Activated T-cell treated with anti-CD3 and anti-CD28 coated beads, Interleukin-2, amount 50 U/mL, for 1 hour (primary cell): ENCODE data around the gene HRH4.

ENCODE experiments used
- DNase-seq: peaks from one replicate; pipeline ENCODE4 v3.0.0-alpha.2; 2020

Gene HRH4

DNA sequence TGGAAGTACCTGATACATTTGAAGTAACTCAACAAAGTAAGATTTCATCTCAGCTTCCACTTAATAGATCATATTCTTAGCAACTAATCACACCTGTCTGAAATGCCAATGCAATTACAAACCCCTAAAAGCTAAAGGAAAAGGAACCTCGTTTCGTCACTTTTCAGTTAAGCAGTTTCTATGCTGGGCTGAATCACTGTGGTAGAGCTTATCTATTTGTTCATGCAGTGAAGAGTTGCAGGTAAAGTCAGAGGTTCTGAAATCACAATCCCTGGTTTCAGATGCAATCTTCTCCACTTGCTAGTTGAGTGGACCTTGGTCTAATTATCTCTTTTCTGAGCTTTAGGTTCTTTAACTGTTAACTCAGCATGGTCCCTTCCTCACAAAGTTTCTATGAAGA, 6.3 kb downstream of the HRH4 start:
- no peak for DNase-seq

DNA sequence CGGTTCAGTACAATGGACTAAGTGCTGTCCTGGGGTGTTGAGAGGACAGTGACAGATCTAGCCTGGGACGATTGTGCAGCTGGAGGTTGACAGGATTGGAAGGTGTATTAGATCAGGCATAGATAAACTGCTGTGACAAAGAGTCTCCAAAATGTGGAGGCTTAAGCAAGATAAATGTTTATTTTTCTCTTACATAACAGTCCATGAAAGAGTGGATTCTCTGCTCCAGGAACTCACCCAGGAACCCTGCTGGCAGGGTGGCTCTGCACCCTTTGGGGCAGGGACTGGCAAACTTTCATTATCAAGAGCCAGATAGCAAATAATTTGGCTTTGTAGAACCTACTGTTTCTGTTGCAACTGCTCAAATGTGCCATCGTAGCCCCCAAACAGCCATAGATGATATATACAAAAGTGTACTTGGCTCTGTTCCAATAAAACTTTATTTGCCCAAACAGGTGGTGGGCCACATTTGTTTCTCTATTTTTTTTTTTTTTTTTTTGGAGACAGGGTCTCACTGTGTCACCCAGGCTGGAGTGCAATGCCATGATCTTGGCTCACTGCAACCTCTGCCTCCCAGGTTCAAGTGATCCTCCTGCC, 9.7 kb downstream of the HRH4 start:
- no peak for DNase-seq

GRCh38 chr18:24470805-24471204, 10.4 kb downstream of the HRH4 start:
- no peak for DNase-seq

DNA sequence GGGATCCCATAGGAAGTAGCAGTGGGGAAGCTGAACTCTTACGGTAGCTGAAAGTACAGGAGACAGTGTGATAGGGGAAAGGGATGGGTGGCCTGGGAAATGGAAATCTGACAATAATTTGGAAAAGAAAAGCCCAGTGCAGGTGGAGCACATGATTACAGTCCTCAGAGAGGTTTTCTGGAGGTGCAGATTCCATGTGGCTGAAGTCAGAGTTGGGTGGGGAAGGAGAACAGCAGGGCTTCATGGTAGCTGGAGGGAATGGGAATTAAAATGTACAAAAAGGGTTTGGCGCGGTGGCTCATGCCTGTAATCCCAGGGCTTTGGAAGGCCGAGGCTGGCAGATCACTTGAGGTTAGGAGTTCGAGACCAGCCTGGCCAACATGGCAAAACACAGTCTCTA, 12.2 kb downstream of the HRH4 start:
- DNase-seq: no peak

- DNase-seq: no peak
Measured at GRCh38 chr18:24474406-24474805, 14.0 kb downstream of the HRH4 start.

DNA sequence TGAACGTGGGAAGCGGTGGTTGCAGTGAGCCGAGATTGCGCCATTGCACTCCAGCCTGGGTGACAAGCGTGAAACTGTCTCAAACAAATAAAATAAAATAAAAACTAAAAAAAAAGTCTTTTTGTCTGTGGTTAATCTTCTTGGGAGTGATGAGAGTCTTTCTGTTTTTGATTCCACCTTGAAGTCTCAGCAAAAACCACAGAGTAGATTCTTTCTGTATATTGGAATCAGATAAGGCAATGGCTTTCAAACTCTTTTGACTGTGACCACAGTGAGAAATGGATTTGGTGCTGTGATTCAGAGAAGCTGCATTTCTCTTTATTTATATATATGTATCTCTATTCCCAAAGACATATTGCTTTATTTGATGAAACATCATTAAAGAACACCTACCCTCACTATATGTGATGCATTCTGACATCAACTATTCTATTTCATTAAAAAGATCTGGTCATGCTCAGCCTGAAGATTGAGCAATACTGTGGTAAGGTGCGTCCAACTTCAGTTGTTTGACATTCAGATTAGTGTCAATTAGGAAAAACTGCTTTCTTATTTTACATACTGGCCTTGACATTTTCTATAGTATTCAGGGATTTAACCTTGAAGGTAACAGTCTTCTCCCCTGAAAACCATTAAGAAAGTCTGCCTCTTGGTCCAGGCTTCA, 15.6 kb downstream of the HRH4 start:
- no peak for DNase-seq

- DNase-seq: no peak
Measured at GRCh38 chr18:24479371-24479770, 18.9 kb downstream of the HRH4 start.

DNA sequence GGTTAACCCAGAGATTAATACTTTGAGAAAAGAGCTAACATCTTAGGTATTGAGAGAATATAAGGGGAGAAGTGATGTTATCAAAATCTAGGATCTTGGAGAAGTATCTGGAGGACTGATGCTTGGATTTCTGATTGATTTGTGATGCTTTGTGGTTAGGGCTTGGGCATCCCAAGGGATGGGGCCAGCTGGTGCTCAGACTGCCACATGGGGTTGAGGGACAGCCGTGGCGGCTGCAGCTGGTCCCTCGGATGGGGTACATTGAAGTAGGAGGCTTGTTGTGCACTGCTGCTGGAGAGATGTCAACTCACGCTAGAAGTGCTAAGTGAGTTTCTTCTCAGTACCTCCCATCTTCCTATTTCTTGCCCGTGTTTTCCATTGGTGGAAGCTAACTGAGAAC, 22.4 kb downstream of the HRH4 start:
- no peak for DNase-seq

GRCh38 chr18:24485681-24486080, 25.2 kb downstream of the HRH4 start:
- DNase-seq: no peak

GRCh38 chr18:24486684-24487083, 26.2 kb downstream of the HRH4 start:
- DNase-seq: no peak

DNA sequence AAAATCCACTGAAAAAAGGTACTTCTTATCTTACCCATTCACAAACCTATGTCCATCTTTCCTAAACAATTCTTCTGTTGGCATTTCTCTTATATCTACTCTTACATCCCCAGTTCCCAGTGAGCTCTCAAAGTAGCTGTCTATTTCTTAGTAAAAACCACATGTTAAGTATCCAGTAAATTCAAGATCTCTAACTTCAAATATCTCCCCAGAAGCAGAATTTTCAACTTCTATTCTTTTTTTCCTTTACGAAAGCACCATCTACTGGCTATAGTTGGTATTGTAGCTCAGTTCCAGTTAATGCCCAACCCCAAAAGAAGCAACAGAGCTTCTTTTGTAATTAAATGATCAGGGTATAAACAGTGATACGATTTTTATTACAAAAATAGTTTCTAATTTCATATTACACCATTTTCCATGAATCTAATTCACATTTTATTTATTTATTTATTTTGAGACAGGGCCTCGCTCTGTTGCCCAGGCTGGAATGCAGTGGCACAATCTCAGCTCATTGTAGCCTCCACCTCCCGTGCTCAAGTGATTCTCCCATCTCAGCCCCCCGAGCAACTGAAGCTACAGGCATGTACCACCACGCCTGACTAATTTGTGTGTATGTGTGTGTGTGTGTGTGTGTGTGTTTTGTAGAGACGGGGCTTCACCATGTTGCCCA, 28.5 kb downstream of the HRH4 start:
- no peak for DNase-seq

DNA sequence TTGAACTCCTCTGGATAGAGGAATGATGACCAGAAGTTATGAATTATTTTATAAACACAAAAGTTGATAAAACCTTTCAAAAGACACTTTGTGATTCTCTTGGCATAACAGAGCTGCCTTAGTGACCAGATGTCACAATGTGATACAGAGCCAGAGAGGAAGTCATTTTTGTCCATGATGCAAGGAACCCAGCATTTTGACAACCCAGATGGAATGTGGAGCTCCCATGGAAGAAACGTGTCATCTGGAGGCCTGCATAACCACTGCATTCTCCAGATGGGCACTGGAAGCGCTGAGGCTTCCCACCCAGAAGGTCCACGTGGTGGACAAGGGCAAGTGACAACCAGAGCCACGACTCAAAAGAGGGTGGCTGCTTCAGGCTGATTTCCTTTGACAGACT, 30.1 kb downstream of the HRH4 start:
- no peak for DNase-seq

DNA sequence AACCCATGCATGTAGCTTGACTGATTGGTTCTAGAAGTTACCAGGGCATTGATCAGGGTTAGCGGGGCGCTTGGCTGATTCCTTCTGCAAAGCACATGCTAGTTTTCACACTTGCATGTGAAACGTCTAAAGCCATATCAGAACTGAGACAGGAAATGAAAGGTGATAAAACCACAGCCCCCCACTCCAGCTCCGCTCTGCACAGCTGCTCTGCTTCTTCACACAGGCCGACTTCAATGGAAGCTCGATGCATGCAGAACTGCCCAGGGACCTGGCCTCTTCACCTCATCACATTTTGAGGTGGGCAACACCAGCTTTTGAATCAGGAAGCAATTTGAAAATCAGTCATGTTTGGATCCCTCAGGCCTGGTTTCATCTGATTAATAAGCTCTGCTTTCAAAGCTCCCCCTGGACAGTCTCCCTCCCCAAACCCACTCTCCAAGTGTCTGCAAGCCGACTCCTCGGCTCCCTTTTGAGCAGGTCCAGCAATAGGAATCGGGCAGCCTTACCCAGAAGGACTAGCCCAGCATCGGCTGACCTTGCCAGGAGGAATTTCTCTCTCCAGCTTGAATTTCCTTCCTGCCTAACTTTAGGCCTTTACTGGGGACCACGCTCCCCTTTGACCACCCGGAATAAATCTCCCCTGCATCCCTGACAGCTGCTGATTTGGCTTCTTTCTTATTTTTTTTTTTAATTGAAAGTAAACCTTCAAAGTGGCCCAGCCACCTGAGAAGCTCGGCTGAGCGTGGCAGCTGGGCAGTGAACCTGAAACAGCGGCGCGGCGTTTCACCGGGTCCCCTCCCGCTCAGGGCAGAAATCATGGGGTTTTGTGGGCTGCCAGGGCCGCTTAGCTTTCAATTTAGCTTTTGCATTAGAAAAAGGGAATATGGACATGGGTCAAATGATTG, 31.7 kb downstream of the HRH4 start:
- DNase-seq: no peak

GRCh38 chr18:24494586-24494985, 34.1 kb downstream of the HRH4 start:
- no peak for DNase-seq

DNA sequence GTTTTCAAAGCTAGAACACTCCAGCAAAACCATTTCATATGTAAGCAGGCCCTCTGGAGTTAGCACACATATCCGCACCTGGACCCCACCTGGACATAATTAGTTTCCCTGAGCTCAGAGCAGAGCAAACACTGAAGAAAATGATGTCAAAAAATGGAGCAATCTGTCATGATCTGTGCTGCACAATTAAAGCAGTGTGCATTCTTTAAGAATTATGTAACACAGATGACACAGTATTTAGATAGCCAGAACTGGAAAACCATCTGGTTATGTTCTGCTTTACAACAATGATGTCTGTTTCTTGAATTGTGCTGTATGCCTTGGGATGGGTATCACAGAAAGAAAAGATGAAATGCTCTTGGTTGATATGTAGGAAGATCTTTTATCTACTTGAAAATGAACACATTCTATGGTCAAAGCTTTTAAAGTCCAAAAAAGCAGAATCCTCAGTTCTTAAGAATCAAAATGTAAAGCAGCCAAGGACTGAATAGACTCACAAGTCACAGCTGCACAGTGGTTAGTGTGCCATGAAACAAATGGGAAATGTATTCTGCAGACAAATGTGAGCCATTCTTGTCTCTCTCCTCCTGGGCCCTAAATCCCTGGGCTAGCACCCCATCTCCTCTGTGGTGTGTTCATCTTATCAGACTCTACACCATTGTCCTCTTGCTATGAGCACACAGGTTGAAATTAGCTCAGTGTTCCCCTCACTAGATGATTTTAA, 36.8 kb downstream of the HRH4 start:
- DNase-seq: no peak

GRCh38 chr18:24499814-24500213, 39.4 kb downstream of the HRH4 start:
- DNase-seq: no peak

DNA sequence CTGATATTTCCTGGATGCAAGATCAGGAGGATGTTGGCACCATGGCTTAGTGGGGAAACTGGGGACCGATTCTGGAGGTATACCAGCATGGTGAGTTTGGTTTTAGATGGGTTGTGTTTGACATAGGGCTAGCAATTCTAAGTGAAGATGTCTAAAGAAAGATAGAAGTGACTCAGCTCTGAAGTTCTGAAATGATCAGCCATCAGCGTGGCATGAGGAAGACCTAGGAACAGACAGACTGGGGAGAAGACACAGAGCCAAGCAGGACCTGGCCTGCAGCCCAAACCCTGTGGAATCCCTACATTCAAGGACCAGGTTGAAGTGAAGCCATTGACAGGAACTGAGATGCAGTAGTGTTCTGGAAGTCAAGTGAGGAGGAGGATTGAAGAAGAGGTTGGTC, 39.8 kb downstream of the HRH4 start:
- DNase-seq: no peak

DNA sequence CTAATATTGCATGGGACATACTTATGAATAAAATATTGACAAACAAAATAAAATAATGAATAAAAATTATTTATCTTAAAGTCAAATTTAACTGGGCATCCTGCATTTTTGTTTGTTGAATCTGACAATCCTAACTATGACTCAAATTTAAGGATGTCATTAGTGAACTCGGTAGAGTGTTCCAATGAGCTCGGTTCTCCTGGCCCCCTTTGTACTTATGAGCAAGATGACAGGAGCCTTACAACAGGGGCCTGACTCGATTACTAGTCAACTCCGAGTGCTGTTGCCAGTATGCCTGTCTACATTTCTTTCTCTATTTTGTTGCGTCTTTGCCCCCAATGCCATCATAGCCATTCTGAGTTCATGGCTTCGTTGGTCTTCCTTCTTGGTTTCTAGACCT, 40.3 kb downstream of the HRH4 start:
- no peak for DNase-seq

- DNase-seq: no peak
Measured at GRCh38 chr18:24502667-24503523, 42.5 kb downstream of the HRH4 start.

GRCh38 chr18:24504401-24504800, 44.0 kb downstream of the HRH4 start:
- DNase-seq: no peak

DNA sequence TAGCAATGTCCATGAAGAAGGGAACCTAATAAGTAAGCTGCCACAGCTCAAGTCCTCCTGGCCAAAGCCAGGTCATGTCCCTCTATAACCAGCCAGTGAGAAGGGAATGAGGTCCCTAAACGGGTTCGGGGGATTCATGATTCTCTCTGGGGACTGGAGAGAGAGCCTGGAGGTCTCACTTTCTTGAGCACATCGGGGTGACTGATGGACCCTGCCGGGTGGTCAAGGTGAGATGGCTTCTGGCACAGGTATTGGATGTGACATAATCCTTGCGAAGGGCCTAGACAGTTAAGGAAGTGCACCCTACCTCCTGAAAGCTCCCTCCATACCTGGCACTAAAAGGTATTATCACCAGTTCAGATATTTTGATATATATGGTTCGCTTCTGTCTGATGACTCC, 45.7 kb downstream of the HRH4 start:
- DNase-seq: no peak

DNA sequence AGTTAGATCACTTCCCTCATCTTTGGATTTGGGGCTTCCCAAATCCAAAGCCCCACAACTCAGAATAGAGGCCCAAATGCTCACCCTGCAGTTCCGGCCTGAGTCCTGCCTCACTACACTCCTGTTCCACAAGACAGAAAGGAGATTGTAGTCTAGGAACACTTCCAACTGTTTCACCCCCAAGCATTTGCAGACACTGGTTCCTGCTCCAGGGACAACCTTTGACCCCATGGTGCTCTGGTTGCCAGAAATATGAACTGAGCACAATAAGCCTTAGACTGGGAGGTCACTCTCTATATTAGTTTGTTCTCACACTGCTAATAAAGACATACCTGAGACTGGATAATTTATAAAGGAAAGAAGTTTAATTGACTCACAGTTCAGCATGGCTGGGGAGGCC, 49.0 kb downstream of the HRH4 start:
- DNase-seq: no peak
